HEK293 (cell line): ENCODE results near the gene VSTM2B.

Source experiments
- CTCF ChIA-PET: fragments of 350-600 bp; formaldehyde crosslinking; extraction: SDS; loops from one replicate; lab custom pipeline; 2021; ENCODE audit warnings: antibody characterized with exemption; lab: Yijun Ruan, JAX
- POLR2A ChIA-PET: fragments of 300-600 bp; formaldehyde crosslinking; extraction: SDS; loops from one replicate; lab custom pipeline; 2020; ENCODE audit warnings: antibody characterized with exemption, inconsistent platforms; lab: Yijun Ruan, JAX
- H3K27ac ChIP-seq: fragments of 200-500 bp; sonication (Bioruptor generic); 2 replicates; pipeline ENCODE4 v1.5.1; 2014; ENCODE audit warnings: low read depth, low read length, control low read depth, inconsistent platforms; ENCODE audit errors: extremely low read depth
- H3K36me3 ChIP-seq, 2 experiments: fragments of 200-500 bp in 1 of 2; sonication (Bioruptor generic) in 1 of 2; 1 replicate in 1 of 2; 2 replicates in 1 of 2; pipeline ENCODE4 v1.5.1; 2014 to 2017; ENCODE audit warnings: inconsistent platforms in 2 of 2, low read length in 2 of 2; ENCODE audit not compliant: control insufficient read depth in 2 of 2, insufficient read depth in 1 of 2
- H3K4me1 ChIP-seq: fragments of 200-500 bp; sonication (Bioruptor generic); 2 replicates; pipeline ENCODE4 v1.5.1; 2014; ENCODE audit warnings: mild to moderate bottlenecking, low read length, inconsistent platforms; ENCODE audit not compliant: control insufficient read depth, insufficient read depth
- H3K4me3 ChIP-seq: 2 replicates; pipeline ENCODE4 v1.5.1; 2011; ENCODE audit warnings: low read depth, mild to moderate bottlenecking, control low read depth, low read length, moderate library complexity
- H3K9me3 ChIP-seq: fragments of 200-500 bp; sonication (Bioruptor generic); 2 replicates; pipeline ENCODE4 v1.5.1; 2014; ENCODE audit warnings: low read depth, low read length, inconsistent platforms; ENCODE audit not compliant: control insufficient read depth, insufficient read depth
- FEZF1 ChIP-seq: fragments of 450-650 bp; formaldehyde crosslinking; IDR thresholded peaks from 2 replicates; pipeline ENCODE4 v1.5.1; 2016; ENCODE audit warnings: missing biosample characterization, missing genetic modification characterization
- SP3 ChIP-seq: fragments of 450-650 bp; formaldehyde crosslinking; IDR thresholded peaks from 2 replicates; pipeline ENCODE4 v1.5.1; 2016; ENCODE audit warnings: missing biosample characterization, missing genetic modification characterization
- ZNF114 ChIP-seq: fragments of 450-650 bp; formaldehyde crosslinking; IDR thresholded peaks from 2 replicates; pipeline ENCODE4 v1.5.0; 2017; ENCODE audit warnings: missing biosample characterization, missing genetic modification characterization
- ZNF146 ChIP-seq: fragments of 450-650 bp; formaldehyde crosslinking; IDR thresholded peaks from 2 replicates; pipeline ENCODE4 v1.5.1; 2016; ENCODE audit warnings: missing biosample characterization, missing genetic modification characterization
- ZNF24 ChIP-seq: fragments of 450-650 bp; formaldehyde crosslinking; IDR thresholded peaks from 2 replicates; pipeline ENCODE4 v1.5.1; 2016; ENCODE audit warnings: missing biosample characterization, missing genetic modification characterization
- ZNF335 ChIP-seq: fragments of 450-650 bp; formaldehyde crosslinking; conservative IDR thresholded peaks from 2 replicates; pipeline ENCODE4 v1.5.1; 2016; ENCODE audit warnings: missing biosample characterization, missing genetic modification characterization
- ZNF488 ChIP-seq: fragments of 450-650 bp; formaldehyde crosslinking; IDR thresholded peaks from 2 replicates; pipeline ENCODE4 v1.5.1; 2016; ENCODE audit warnings: missing biosample characterization, missing genetic modification characterization
- ZNF600 ChIP-seq: fragments of 450-650 bp; formaldehyde crosslinking; IDR thresholded peaks from 2 replicates; pipeline ENCODE4 v1.5.1; 2016; ENCODE audit warnings: missing biosample characterization, missing genetic modification characterization
- ZNF670 ChIP-seq: fragments of 450-650 bp; formaldehyde crosslinking; IDR thresholded peaks from 2 replicates; pipeline ENCODE4 v1.5.1; 2016; ENCODE audit warnings: missing biosample characterization, missing genetic modification characterization, low read depth
- ZNF785 ChIP-seq: fragments of 450-650 bp; formaldehyde crosslinking; IDR thresholded peaks from 2 replicates; pipeline ENCODE4 v1.5.1; 2016; ENCODE audit warnings: missing biosample characterization, missing genetic modification characterization
- TF ChIP-seq, protein P1 (sequence below): fragments of 450-650 bp; formaldehyde crosslinking; IDR thresholded peaks from 2 replicates; pipeline ENCODE4 v1.5.1; 2016; ENCODE audit warnings: missing biosample characterization, missing genetic modification characterization
- TF ChIP-seq, protein P2 (sequence below): fragments of 450-650 bp; formaldehyde crosslinking; IDR thresholded peaks from 2 replicates; pipeline ENCODE4 v1.5.1; 2017; ENCODE audit warnings: missing biosample characterization, missing genetic modification characterization

Gene VSTM2B

GRCh38 chr19:29507081-29507860, 18.5 kb upstream of the VSTM2B start:
- CTCF ChIA-PET, result interaction anchor here (0.9 to 1.6 kb wide), 3 partner anchors 21 to 32 kb away, joined by 3 to 4 read pairs (median 3); no protein-coding TSS in a partner anchor
- no peak for TF ChIP-seq FEZF1 (tag by site-specific recombination)
- TF ChIP-seq ZNF335 (tag by site-specific recombination), result no peak
- TF ChIP-seq ZNF785 (tag by site-specific recombination), result no peak
- TF ChIP-seq, protein P1, sequence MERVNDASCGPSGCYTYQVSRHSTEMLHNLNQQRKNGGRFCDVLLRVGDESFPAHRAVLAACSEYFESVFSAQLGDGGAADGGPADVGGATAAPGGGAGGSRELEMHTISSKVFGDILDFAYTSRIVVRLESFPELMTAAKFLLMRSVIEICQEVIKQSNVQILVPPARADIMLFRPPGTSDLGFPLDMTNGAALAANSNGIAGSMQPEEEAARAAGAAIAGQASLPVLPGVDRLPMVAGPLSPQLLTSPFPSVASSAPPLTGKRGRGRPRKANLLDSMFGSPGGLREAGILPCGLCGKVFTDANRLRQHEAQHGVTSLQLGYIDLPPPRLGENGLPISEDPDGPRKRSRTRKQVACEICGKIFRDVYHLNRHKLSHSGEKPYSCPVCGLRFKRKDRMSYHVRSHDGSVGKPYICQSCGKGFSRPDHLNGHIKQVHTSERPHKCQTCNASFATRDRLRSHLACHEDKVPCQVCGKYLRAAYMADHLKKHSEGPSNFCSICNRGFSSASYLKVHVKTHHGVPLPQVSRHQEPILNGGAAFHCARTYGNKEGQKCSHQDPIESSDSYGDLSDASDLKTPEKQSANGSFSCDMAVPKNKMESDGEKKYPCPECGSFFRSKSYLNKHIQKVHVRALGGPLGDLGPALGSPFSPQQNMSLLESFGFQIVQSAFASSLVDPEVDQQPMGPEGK (tag by site-specific recombination), result no peak

GRCh38 chr19:29508181-29508580, 17.6 kb upstream of the VSTM2B start:
- ChIA-PET CTCF (interaction anchor here (1.3 kb wide), 1 partner anchor 30 kb away, joined by 3 read pairs; no protein-coding TSS in a partner anchor), POLR2A (no interaction called here)
- no peak overlapping the region for H3K4me3 ChIP-seq
- H3K36me3 ChIP-seq, result no peaks in the 10 kb centered on the region; a peak in 1 of 3 replicates
- H3K27ac ChIP-seq, result no peak overlapping the region
- H3K4me1 ChIP-seq, result no peaks in the 10 kb centered on the region
- no peaks in the 10 kb centered on the region for H3K9me3 ChIP-seq
- TF ChIP-seq ZNF488 (no peak), ZNF146 (tag by site-specific recombination) (peak; percentile 97)

More at GRCh38 chr19:29507081-29507860, 18.5 kb upstream of the VSTM2B start:
- Histone ChIP-seq H3K4me3 (no peak overlapping the region), H3K27ac (no peak overlapping the region), H3K9me3 (no peaks in the 10 kb centered on the region), H3K4me1 (no peaks in the 10 kb centered on the region), H3K36me3 (no peaks in the 10 kb centered on the region; a peak in 1 of 3 replicates)
- POLR2A ChIA-PET, result no interaction called here

- TF ChIP-seq ZNF488, result no peak
- TF ChIP-seq, protein P2, sequence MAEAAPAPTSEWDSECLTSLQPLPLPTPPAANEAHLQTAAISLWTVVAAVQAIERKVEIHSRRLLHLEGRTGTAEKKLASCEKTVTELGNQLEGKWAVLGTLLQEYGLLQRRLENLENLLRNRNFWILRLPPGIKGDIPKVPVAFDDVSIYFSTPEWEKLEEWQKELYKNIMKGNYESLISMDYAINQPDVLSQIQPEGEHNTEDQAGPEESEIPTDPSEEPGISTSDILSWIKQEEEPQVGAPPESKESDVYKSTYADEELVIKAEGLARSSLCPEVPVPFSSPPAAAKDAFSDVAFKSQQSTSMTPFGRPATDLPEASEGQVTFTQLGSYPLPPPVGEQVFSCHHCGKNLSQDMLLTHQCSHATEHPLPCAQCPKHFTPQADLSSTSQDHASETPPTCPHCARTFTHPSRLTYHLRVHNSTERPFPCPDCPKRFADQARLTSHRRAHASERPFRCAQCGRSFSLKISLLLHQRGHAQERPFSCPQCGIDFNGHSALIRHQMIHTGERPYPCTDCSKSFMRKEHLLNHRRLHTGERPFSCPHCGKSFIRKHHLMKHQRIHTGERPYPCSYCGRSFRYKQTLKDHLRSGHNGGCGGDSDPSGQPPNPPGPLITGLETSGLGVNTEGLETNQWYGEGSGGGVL, result no peak
- TF ChIP-seq ZNF114, result no peak
- TF ChIP-seq ZNF600 (tag by site-specific recombination), result no peak
- no peak for TF ChIP-seq ZNF670
- no peak for TF ChIP-seq SP3 (tag by site-specific recombination)
- no peak for TF ChIP-seq ZNF24 (tag by site-specific recombination)
- ChIA-PET CTCF (interaction anchor here (0.7 to 2.5 kb wide), 3 partner anchors 13 to 207 kb away, joined by 4 to 9 read pairs (median 5); no protein-coding TSS in a partner anchor), POLR2A (interaction anchor here (0.6 kb wide), 1 partner anchor 54 kb away, joined by 3 read pairs; no protein-coding TSS in a partner anchor)
- no peaks in the 10 kb centered on the region; a peak in 1 of 3 replicates for H3K36me3 ChIP-seq
- no peaks in the 10 kb centered on the region for H3K9me3 ChIP-seq
- H3K4me3 ChIP-seq, result no peak overlapping the region
- H3K27ac ChIP-seq, result no peak overlapping the region
- no peaks in the 10 kb centered on the region for H3K4me1 ChIP-seq
Measured at GRCh38 chr19:29509456-29509855, 16.3 kb upstream of the VSTM2B start.
